ENCODE measurements around the gene BMI1. TPM values are rescaled to one million over a fixed set of nuclear protein-coding genes. Genes with fewer than 3 reads are reported as not detected.
A peak's percentile ranks its signal among the peaks of the same experiment; 100 is the strongest.

BMI1 gene
- total RNA-seq, 1 experiment from 2014 or later, result 85.2 TPM

DNA sequence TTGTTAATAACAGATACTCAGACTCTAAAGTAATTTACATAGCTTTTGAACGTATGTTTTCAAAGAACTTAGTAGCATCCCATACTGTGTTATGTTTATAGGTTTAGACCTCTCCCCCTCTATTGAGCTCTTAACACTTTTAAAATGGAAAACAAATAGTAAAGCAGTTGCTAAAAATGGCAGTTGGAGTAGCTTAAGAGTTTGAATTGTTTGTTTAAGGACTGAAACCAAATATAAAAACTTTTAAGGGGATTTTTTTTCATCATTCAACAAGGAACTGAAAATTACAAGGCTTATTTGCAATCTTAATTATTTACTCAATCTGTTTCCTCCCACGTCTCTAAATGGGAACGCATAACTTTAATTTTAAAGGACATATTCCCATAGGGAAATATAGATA lies 22.8 kb downstream of the BMI1 start:
- intact Hi-C loops (cut with micrococcal nuclease; ENCODE audit: unreplicated experiment), result loop anchor here (10.0 kb wide), 1 partner anchor 641 kb away; no protein-coding TSS in a partner anchor
- Histone ChIP-seq H3K4me3 (ENCODE audit: low read depth, low read length, poor library complexity, severe bottlenecking) (no peak overlapping the region), H3K27ac (ENCODE audit: low read depth, low read length, poor library complexity, severe bottlenecking) (no peak overlapping the region), H3K36me3 (ENCODE audit: insufficient read depth, low read length, poor library complexity, severe bottlenecking) (no peaks in the 10 kb centered on the region), H3K9me3 (ENCODE audit: low read depth, low read length, poor library complexity, severe bottlenecking) (no peaks in the 10 kb centered on the region), H3K4me1 (ENCODE audit: insufficient read depth, low read length, poor library complexity, severe bottlenecking) (peaks cover 10% of the 10 kb centered on the region), H3K27me3 (replicated peaks; ENCODE audit: insufficient read depth, low read depth, low read length, poor library complexity) (peaks cover 85% of the 10 kb centered on the region)
- POLR2A ChIA-PET (ENCODE audit: low non-redundant PET), result no interaction called here
- no TSS peak for BruUV-seq (replicated peaks)
- DNase-seq (ENCODE audit: low spot score), result no peak
- TF ChIP-seq, protein P1, sequence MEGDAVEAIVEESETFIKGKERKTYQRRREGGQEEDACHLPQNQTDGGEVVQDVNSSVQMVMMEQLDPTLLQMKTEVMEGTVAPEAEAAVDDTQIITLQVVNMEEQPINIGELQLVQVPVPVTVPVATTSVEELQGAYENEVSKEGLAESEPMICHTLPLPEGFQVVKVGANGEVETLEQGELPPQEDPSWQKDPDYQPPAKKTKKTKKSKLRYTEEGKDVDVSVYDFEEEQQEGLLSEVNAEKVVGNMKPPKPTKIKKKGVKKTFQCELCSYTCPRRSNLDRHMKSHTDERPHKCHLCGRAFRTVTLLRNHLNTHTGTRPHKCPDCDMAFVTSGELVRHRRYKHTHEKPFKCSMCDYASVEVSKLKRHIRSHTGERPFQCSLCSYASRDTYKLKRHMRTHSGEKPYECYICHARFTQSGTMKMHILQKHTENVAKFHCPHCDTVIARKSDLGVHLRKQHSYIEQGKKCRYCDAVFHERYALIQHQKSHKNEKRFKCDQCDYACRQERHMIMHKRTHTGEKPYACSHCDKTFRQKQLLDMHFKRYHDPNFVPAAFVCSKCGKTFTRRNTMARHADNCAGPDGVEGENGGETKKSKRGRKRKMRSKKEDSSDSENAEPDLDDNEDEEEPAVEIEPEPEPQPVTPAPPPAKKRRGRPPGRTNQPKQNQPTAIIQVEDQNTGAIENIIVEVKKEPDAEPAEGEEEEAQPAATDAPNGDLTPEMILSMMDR (conservative IDR thresholded peaks at IDR 0.05; ENCODE audit: low read depth, low read length), result no peak
- TF ChIP-seq EZH2 (IDR thresholded peaks at IDR 0.05; ENCODE audit: borderline replicate concordance, low read depth, low read length, poor library complexity, severe bottlenecking), result no peak
- CTCF ChIA-PET, result no interaction called here

DNA sequence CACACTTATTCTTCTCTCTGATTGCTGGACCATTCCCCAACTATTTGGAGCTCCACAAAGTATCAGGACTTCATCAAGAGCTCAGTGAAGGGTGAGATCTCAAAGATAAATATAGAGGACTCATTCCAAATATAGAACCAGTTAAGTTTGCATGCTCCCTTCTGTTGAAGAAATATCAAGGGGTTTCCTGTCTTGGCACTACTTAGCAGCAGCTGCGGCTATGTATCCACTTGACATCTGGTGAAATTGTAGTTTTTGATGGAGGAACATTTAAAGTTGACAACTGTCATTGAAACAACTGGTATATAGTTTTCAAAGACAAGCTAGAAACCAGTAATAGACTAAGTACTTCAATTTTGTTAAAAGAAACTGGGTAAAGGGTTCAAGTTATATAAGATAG lies 23.4 kb downstream of the BMI1 start:
- Histone ChIP-seq H3K27ac (ENCODE audit: low read depth, low read length, poor library complexity, severe bottlenecking) (no peak overlapping the region), H3K4me3 (ENCODE audit: low read depth, low read length, poor library complexity, severe bottlenecking) (no peak overlapping the region), H3K9me3 (ENCODE audit: low read depth, low read length, poor library complexity, severe bottlenecking) (no peaks in the 10 kb centered on the region), H3K27me3 (replicated peaks; ENCODE audit: insufficient read depth, low read depth, low read length, poor library complexity) (peaks cover 85% of the 10 kb centered on the region), H3K36me3 (ENCODE audit: insufficient read depth, low read length, poor library complexity, severe bottlenecking) (no peaks in the 10 kb centered on the region), H3K4me1 (ENCODE audit: insufficient read depth, low read length, poor library complexity, severe bottlenecking) (peaks cover 6% of the 10 kb centered on the region)
- TF ChIP-seq EZH2 (IDR thresholded peaks at IDR 0.05; ENCODE audit: borderline replicate concordance, low read depth, low read length, poor library complexity, severe bottlenecking), result no peak
- TF ChIP-seq, protein P1 (conservative IDR thresholded peaks at IDR 0.05; ENCODE audit: low read depth, low read length), result no peak
- POLR2A ChIA-PET (ENCODE audit: low non-redundant PET), result no interaction called here
- DNase-seq (ENCODE audit: low spot score), result no peak
- intact Hi-C loops (cut with micrococcal nuclease; ENCODE audit: unreplicated experiment), result loop anchor here (10.0 kb wide), 1 partner anchor 641 kb away; no protein-coding TSS in a partner anchor
- CTCF ChIA-PET, result no interaction called here
- no TSS peak for BruUV-seq (replicated peaks)

DNA sequence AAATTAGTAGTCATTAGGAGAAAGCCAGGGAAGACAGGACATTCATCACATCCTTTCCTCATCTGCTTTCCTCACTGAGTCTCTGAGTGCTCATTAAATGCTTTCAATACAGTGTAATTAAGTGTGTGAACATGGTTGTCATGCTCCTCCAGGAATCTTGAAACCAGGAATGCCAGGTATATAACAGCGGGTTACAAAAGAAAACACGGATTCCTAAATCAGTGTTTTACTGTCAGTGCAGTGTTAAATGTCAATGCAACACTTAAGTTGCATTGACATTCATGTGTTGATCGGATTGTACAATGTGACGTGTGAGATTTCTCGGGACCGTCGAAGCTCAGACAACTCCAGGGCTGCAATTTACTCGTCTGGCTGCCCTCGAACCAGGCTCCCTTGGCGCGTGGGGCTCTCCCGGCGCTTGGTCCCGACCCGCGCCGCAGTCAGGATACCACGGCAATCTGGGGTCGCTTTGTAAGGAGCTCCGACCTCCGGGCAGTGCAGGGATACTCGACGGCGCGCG lies 23.9 kb downstream of the BMI1 start:
- peaks cover 80% of the 10 kb centered on the region for H3K27me3 ChIP-seq (replicated peaks; ENCODE audit: insufficient read depth, low read depth, low read length, poor library complexity)
- intact Hi-C loops (cut with micrococcal nuclease; ENCODE audit: unreplicated experiment), result loop anchor here (10.0 kb wide), 1 partner anchor 640 kb away; no protein-coding TSS in a partner anchor
- peaks cover 1% of the 10 kb centered on the region for H3K4me1 ChIP-seq (ENCODE audit: insufficient read depth, low read length, poor library complexity, severe bottlenecking)
- no peaks in the 10 kb centered on the region for H3K9me3 ChIP-seq (ENCODE audit: low read depth, low read length, poor library complexity, severe bottlenecking)
- ChIA-PET POLR2A (ENCODE audit: low non-redundant PET) (no interaction called here), CTCF (no interaction called here)
- DNase-seq (ENCODE audit: low spot score), result no peak
- H3K4me3 ChIP-seq (ENCODE audit: low read depth, low read length, poor library complexity, severe bottlenecking), result peak overlapping the region; percentile 39
- no peaks in the 10 kb centered on the region for H3K36me3 ChIP-seq (ENCODE audit: insufficient read depth, low read length, poor library complexity, severe bottlenecking)
- TF ChIP-seq, protein P1 (conservative IDR thresholded peaks at IDR 0.05; ENCODE audit: low read depth, low read length), result no peak
- TF ChIP-seq EZH2 (IDR thresholded peaks at IDR 0.05; ENCODE audit: borderline replicate concordance, low read depth, low read length, poor library complexity, severe bottlenecking), result peak; percentile 83
- BruUV-seq (replicated peaks), result no TSS peak
- H3K27ac ChIP-seq (ENCODE audit: low read depth, low read length, poor library complexity, severe bottlenecking), result no peak overlapping the region

Measured in A673 (cell line).